GM12892 (cell line): Measurements from ENCODE around the gene ATP5PO.

Experiments used
- POLR2A ChIP-seq: IDR thresholded peaks from 2 replicates; pipeline ENCODE4 v1.6.1; 2011; ENCODE audit warnings: low read depth, low read length, control low read depth
- POLR2AphosphoS5 ChIP-seq: IDR thresholded peaks from 2 replicates; pipeline ENCODE4 v1.6.1; 2011; ENCODE audit warnings: low read depth, low read length, control low read depth

DNA sequence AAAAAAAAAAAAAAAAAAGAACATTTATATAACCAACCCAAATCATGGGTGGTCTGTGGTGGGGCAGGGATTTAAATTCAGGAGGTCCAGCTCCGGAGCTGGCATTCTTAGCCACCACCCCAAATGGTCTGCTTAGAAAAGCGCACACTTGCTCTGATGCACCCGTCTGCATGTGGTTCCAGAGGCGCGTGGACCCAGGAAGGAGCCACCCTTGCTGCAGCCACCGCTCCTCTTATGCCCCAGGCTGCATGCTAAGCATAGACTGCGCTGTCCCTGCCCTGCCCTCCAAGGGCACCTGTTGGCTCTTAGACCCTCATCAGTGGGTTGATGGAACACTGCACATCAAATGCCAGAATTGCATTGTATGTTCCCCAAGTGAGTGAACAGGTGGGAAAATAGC is 41.4 kb downstream of the ATP5PO start:
- TF ChIP-seq POLR2A (no peak), POLR2AphosphoS5 (no peak)
